Thyroid gland (tissue), 4 donors: ENCODE results near the gene APLP2.

Experiments
- CTCF ChIP-seq, 6 experiments: fragments of 200-600 bp in 3 of 6; fragments of 450-650 bp in 3 of 6; sonication (generic) in 3 of 6; IDR thresholded peaks; one replicate each; pipeline ENCODE4 v1.5.1; 2016 to 2019; ENCODE audit warnings: antibody characterized with exemption in 6 of 6, mild to moderate bottlenecking in 2 of 6, inconsistent platforms in 1 of 6, moderate library complexity in 1 of 6
- POLR2A ChIP-seq, 2 donors: fragments of 450-650 bp; IDR thresholded peaks; one replicate each; pipeline ENCODE4 v1.6.1; 2017; ENCODE audit warnings: antibody characterized with exemption in 2 of 2, mild to moderate bottlenecking in 2 of 2, moderate library complexity in 1 of 2

- TF ChIP-seq CTCF (IDR thresholded peaks at IDR 0.05) (no peak), POLR2A (IDR thresholded peaks at IDR 0.05) (no peak)
Observed at GRCh38 chr11:130050257-130050656, 19.4 kb upstream of the APLP2 start.
